HuH-7 (cell line): ENCODE results near the gene STX7.

Experiments
- DNase-seq: peaks from one replicate; pipeline ENCODE4 v3.0.0; 2011; ENCODE audit warnings: low spot score

The STX7 gene

GRCh38 chr6:132412656-132413498 lies 100.0 kb downstream of the STX7 start:
- DNase-seq = no peak

- no peak for DNase-seq
Observed at GRCh38 chr6:132411296-132411695, 101.6 kb downstream of the STX7 start.

- no peak for DNase-seq
Observed at GRCh38 chr6:132410830-132411229, 102.1 kb downstream of the STX7 start.

- no peak for DNase-seq
Observed at GRCh38 chr6:132405143-132405915, 107.6 kb downstream of the STX7 start.

DNA sequence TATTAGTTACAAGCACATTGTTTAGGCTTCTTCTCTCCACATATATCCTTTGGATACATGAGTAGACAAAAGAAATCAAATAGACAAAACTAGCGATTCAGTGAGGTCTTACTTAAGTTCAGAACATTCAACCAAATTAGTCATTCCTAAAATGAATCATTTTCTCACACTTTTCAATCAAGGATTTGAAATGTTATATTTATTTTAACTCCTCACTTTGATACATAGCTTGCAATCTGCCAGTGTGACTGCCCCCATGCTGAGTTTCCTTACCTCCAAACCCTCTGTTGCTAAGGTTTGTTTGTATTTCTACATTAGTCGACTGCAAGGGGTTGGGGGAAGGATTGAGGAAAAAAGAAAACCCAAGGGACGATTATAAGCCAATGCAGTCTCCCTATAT lies 108.2 kb downstream of the STX7 start:
- DNase-seq = no peak

DNA sequence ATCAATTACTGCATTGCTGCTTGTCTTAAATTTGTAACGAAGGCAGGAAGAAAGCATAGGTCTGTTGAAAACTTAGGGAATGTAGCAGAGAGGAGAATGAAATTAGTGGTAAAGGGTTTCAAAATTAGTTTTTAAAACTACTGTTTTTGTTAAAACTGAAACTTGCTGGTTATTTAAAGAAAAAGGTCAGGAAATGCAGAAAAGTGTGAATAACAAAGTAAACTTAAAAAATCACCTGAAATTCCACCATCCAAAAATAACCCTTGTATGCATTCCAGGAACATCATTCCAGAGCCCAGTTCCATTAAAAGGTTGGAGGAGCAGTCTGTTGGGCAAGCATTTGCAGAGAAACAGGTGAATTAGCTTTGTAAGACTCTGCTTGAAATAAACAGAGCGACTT lies 108.6 kb downstream of the STX7 start:
- no peak for DNase-seq

GRCh38 chr6:132401618-132402285 lies 111.2 kb downstream of the STX7 start:
- peak; percentile 32 for DNase-seq

DNA sequence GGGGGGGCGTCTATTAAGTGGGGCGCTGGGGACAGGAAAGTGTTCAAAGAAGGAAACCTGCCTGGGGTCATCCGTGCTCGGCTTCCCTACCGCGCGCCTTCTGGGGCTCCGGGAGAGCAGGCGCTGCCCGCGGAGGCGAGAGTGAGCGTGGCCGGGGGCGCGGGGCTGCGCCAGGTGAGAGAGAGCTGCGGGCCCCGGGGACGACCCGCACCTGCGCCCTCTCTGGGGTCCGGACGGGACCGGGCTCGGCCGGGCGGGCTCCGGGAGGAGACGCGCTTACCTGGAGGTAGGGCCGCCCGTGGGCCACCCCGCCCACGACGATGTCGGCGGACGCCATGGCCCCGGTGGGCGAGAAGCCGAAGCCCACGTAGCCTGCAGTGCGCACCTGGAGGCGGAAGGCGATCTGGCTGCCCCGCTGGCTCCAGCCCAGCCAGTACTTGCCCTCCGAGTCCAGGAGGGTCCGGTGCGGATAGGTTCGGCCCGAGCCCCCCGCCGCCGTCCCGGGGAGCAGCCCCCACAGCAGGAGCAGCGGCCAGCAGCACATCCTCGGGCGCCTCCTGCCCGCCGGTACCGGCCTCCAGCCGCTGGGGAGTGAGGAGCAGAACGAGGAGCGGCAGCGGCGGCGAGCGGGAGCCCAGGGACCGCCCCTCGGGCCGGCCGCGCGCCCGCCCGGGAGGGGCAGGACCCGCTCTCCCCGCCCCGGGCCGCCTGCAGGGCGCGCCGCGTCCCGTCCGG lies 111.9 kb downstream of the STX7 start, which contains the start of gene MOXD1:
TSS of gene MOXD1 (minus strand) at position 593 of the 735 bp plus-strand sequence. CDS start at position 544, 49 bp downstream.
- DNase-seq = peak; percentile 74

DNA sequence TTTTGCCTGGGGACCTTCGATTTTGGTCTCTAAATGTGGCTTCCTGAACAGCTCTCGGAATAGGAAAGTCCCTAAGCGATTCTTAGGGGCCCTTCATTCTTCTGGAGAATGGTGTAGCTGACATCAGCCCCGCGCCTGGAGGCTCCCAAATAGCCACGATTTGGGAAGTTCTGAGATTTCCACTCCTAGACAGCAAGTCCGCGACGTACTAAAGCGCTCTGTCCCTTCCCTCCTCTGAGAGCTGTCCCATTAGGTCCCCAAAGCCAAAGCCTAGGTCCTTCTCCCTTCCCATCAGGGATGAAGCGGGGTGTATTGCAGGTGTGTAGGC lies 112.4 kb downstream of the STX7 start:
- no peak for DNase-seq

DNA sequence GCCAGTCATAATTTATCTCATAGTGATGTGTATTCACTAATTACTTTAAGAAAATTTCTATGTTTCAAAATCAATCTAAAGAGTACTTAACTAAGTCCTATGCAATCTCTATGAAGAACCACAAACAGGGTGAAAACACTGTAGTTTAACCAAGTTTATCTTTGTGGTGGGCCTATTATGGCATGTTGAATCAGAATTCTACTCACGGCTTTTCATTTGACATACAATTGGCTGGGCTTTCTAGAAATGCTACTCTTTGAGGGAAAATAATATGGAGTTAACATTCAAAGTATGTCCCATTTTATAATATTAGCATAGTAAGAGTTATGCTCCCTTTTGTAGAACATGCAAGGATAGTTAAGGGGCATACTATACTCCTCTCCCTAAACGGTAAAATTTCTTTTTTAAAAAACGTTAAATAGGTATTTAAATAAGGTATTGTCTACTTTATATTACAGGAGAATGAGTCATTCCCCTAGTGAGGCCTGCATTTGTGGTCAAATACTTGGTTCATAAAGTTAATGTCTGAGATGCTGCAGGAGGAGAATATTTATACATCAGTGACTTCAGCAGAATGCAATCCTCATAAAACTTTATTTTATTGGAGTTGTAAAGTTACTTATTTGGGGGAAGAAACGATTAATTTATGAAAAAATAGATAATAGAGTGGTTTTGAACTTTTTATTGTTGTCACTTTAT lies 113.4 kb downstream of the STX7 start:
- no peak for DNase-seq
